GM18498 (cell line): ENCODE data around the gene ACSS2.

Experiments used
- ATAC-seq: cut with Tn5 transposase; IDR thresholded peaks from one replicate; pipeline ENCODE4 v1.9.1; 2021; ENCODE audit warnings: mild to moderate bottlenecking, moderate library complexity; ENCODE audit not compliant: unreplicated experiment

Gene ACSS2

DNA sequence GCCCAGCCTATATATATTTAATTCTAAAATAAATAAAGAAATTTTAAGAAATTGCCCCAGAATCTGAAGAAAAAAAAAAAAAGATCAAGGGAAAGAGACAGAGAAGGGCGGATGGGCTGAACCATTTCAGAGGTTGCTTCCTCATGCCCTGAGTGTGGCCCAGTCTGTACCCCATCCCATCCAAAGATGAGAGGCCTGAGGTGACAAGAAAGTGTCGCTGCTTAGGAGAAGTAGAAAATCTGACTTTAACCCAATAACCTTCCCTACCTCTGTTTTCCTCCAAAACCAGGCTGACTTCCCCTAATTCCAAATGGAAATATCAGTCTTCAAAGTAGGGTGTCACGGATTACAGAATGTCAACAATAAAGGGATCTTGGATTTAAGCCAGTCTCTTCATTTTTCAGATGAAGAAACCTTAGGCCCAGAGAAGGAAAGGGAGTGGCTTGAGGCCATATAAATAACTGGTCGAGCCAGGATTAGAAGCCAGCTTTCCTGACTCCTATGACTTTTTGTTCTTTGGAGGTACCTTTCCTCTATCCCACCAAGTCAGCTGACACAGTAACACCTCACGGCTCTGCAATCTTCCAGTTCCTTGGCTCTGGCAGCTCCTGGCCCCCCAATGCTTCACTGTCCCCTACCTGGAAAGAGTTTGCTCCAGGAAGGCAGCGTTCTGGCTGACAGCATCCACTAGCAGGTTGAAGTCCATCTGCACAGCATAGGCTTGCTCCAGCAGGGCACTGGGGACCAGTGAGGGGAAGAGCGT lies 69.1 kb downstream of the ACSS2 start:
- ATAC-seq, result no peak

DNA sequence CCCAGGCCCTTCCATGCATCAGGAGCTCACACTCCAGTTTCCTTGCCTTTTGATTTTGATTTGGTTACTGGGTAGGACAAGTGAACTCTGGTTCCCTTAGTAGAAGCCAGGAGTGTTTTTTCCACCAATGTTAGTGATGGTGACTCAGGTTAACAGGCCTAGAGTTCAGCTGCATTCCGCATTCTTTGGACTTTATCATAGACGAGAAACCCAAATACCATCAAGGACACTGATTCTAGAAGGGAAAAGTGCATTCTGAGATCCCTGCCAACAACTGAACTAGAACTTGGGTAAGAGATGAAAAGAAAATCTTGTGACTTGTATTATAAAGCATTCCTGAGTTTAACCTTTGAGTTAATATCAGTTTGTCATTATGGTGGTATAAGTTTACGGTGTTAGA lies 70.2 kb downstream of the ACSS2 start:
- no peak for ATAC-seq

DNA sequence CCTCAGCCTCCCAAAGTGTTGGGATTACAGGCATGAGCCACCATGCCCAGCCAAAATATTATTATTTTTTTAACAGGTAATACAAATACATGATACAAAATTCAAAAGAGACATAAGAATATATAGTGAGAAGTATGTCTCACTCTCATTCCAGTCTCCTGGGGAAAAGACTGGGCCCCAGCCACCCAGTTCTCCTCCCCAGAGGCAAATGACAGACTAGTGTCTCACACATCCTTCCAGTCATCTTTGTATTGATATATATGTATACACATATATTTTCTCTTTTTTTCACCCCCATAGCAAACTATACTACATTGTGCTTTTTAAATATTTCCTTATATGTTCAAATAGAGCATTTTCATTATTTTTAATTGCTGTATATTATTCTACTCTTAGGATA lies 70.9 kb downstream of the ACSS2 start:
- ATAC-seq, result no peak

DNA sequence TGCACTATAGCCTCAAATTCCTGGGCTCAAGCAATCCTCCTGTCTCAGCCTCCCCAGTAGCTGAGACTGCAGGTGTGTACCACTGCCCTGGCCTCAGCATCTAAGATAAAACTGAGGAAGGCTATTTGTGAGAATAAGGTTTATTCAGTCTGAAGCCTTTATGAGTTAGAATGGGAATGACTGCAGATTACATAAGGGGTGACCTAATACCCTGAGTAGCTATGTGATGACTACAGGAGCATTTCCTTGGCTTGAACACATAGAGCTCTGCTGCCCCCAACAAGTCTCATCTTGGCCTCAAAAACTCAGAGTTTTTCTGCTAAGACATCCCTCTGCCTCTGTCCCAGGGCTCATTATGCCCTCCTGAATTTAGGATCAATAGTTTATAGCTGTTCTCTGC lies 71.6 kb downstream of the ACSS2 start:
- ATAC-seq, result no peak

DNA sequence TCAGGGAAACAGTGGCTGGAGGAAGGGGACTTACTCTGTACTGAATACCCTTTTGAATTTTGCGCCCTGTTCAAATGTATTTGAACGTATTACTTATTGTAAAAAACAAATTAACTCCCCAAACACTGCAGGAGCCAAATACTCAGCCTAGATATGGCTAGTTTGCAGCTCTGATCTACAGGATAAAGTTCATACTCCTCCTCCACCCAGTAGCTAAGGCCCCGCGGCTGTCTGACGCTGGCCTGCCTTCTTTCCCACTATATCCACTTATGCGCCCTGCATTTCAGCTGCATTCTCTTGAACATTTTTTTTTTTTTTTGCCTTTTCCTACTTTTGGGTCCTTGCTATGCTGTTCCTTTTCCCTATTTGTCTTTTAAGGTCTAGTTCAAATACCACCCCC lies 72.7 kb downstream of the ACSS2 start:
- no peak for ATAC-seq

DNA sequence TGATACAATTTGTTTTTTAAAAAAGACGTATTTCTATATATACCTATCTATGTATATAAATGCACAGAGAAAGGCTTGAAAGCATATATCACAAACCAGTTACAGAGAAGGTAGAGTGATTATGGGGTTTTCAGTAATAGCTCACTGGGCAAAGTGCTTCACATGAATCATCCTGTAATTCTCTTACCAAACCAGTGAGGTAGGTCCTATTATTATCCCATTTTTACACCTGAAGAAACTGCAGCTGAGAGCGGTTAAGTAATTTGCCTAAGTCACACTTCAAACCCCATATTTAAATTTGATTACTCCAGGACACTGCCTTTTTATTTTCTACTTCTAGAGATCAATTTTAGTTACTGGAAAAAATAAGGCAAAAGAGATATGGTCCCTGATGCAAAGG lies 74.8 kb downstream of the ACSS2 start:
- ATAC-seq, result no peak

DNA sequence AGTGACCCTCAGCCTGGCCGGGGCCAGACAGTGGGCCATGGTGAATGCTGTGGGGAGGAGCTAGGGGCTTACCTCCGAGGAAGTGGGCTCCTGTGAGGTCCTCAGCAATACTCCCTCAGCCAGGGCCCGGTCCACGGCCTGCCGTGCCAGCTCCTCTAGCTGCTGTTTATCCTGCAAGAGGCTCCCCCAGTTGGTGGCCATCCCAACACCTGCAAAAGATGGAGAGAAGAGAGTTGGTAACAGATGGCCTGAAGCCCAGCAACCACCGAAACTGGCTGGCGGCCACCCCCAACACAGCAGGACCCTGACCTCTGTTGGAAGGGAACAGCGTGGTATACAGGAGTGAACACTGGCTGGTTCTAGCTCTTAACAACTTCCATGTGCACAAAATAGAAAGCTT lies 75.2 kb downstream of the ACSS2 start:
- no peak for ATAC-seq

DNA sequence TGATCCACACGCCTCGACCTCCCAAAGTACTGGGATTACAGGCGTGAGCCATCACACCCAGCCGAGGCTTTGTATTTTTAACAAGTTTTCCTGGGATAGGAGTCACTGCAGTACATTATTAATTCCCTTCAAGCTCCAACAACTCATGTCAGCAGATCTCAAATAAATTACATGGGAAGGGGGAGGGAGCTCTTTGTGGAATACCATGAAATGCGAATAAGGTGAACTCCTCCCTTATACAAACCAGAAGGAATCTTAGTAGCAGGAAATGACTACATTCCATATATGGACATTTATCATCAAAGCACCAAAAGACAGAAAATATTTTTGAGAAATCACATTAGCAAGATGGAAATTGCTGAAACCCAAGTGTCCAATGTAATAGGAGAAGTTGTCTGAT lies 76.3 kb downstream of the ACSS2 start:
- ATAC-seq, result no peak

DNA sequence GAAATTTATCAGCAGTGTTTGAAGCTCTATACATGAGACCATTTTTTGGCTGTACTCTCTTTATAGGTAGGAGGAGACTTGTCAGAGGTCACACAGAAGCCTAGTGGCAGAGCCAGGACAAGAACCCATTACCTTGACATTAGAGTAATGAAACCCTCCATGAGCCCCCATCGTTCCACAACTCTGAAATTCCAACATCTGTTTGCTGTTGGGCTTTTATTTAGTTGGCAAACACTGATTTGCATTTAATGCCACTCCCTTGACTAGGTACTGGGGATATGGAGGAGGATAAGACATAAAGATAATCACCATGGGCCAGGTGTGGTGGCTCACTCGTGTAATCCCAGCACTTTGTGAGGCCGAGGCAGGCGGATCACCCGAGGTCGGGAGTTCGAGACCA lies 77.5 kb downstream of the ACSS2 start:
- ATAC-seq, result no peak

DNA sequence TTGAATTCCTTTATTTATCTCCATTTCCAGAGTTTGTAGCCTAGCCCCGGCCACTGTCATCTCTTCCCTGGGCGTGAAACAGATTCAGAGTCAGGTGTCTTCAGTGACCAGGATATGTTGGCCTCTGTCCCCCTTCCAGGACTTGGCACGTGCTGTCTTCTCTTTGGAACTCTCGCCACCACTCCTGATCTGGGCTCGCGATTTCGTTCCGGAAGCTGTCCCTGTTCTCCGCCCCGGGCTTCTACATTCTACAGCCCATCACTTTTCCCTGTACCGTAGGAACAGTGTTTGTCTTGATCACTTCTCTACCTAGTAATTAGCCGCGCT lies 78.5 kb downstream of the ACSS2 start:
- ATAC-seq, result no peak

DNA sequence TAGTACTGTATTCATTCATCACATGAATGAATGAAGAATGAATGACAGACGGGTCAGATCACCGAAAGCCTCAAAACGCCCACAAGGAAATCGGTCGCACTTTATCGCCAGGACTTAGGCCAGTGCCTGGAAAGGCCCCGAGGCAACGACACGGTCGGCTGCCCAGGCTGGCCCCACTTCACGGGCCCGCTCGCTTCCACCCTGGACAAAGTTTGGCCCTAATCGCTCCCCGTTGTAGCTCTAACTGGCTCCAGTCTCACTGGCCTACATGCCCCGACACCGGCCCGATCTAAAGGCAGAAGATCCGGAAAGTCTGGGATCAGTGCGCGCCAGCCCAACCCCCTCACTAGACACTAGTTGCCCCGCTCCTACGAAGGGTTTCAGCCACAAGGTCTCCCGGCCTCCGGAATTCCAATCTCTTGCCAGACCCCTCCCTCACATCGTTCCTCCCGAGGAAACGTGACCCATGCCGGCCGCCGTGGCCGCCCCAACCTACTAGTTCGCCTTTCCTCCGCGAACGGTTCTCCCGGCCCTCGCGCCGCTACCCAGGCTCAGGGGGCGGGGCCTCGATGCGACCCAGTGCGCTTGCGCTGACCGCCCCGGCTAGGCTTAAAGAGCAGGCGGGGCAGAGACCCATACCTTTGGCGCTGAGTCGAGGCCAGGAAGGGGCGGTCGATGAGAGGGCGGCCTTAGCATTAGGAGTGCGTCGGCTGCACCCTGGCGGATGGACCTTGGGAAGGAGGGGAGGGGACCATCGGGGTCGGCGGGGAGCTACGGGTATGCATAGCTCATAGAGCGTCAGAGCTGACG lies 79.0 kb downstream of the ACSS2 start, which contains the start of the genes GSS and MYH7B:
GSS (minus strand) TSS at position 576 of the 810 bp plus-strand sequence. CDS start 3,954 bp downstream, outside the sequence.
MYH7B (plus strand) TSS at position 638 of the 810 bp plus-strand sequence. CDS start 22,138 bp downstream, outside the sequence.
- ATAC-seq, result peak; percentile 90

DNA sequence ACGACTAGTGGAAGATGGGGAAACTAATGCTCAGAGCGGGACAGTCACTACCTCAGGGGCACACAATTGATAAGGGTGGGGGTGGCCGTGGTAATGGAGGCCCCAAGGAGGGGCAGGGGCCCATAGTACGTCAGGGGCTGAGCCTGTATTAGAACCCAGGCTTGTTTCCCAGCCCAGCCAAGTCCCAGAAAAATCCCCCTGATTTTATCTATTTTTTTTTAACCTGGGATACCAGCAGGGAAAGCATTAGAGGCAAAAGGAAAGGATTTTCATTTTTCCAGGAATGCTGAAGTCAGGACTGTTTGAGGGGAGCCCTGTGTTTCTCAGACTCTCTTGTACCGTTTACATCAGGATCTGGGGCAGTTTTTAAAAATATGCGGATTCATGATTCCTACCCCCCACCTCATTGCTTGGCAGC lies 79.6 kb downstream of the ACSS2 start:
- no peak for ATAC-seq

DNA sequence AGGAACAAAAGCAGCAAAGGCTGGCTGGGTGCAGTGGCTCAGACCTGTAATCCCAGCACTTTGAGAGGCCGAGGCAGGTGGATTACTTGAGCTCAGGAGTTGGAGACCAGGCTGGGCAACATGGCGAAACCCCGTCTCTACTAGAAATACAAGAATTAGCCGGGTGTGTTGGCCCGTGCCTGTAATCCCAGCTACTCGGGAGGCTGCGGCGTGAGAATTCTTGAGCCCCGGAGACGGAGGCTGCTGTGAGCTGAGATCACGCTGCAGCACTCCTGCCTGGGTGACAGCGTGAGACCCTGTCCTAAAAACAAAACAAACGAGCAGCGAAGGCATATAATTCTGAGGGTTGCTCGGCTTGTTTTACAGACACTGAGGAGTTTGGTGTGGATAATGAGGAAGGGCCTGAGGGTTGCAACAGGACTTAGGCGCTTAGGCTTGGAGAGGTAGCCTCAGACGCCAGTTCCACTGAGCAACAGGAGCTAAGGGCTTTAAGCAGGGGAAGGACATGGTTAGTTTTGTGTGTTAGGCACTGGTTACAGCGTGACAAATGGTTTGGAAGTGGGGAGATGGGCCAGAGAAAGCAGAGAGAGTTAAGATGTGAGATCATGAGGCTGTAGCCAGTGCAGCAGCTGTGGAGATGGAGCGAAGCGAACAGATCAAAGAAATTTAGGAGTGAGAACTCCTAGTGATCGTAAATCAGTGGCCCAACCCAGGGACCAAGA lies 80.5 kb downstream of the ACSS2 start:
- ATAC-seq, result no peak

DNA sequence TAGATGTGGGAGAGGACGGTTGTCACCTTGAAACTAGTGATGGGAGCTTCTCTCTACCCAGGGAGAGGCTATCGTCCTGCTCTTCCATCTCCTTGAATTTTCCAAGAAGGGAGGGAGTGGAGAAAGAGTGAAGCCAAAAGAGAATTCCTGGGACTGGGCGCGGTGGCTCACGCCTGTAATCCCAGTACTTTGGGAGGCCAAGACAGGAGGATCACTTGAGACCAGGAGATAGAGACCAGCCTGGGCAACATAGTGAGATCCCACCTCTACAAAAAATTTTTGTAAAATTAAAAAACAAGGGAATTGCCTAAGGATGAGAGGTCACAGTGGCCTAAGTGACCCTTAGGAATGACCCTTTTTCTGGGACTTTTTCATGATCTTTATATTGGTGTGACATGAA lies 88.1 kb downstream of the ACSS2 start:
- no peak for ATAC-seq

DNA sequence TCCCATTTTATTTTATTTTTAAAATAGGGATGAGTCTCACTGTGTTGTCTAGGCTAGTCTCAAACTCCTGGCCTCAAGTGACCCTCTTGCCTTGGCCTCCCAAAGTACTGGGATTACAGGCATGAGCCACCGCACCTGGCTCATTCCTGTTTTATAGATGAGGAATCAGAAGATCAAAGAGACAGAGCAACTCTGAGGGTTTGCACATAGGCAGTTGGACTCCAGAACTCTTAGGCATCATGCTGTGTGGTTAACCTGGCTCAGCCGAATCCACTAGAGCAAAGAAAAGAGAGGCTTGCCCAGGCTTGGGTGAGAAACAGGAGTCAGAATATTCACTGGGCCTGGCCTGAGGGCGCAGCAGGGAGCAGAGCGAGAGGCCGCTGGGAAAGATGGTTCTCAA lies 88.6 kb downstream of the ACSS2 start:
- no peak for ATAC-seq

DNA sequence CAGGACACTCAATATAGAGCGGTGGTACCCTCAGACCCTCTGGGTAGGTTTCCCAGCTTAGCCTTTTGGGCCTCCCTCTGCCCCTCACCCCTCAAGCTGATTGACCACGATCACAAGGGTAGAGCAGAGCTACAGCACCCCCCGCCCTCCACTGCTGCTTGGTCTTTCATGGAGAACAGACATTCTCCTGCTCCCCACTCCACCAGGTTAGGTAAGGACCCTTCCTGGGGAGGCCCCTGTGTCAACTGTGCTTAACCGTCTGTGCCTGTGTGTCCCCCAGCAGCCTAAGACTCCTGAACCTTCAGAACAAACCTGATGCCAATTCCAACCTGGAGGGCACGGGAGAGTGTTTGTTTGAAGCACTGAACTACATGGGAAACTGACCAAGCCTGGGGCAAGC lies 91.0 kb downstream of the ACSS2 start:
- no peak for ATAC-seq

DNA sequence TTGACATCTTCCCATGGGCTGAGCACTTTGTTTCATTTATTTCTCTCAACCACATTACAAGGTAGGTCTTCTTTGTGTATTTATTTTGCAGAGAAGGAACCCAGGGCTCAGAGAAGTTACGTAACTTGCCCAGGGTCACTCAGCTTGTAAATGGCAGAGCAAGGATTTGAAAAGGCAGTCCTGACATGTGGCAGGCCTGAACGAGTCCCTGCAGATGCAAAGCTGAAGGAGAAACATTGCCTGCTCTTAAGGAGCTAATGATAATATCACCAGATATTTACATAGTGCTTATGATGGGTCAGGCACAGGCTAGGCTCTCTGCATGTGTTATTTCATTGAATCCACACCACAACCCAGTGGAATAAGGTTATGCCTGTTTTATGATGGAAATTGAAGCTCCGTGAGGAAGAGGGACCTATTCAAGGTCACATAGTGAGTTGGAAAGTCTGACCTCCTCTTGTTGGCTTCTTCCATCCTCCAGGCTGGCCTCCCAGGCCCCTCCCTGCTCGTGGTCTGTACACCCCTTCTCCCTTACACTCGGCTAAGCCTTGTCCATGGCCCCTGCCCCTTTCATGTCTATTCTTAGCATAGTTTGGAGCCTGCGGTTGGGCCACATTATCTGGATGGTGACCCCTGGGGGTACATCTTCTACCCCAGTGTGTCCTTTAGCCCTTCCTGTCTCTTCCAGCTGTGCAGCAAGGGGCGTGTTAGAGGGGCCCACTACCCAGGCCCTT lies 91.8 kb downstream of the ACSS2 start:
- no peak for ATAC-seq

DNA sequence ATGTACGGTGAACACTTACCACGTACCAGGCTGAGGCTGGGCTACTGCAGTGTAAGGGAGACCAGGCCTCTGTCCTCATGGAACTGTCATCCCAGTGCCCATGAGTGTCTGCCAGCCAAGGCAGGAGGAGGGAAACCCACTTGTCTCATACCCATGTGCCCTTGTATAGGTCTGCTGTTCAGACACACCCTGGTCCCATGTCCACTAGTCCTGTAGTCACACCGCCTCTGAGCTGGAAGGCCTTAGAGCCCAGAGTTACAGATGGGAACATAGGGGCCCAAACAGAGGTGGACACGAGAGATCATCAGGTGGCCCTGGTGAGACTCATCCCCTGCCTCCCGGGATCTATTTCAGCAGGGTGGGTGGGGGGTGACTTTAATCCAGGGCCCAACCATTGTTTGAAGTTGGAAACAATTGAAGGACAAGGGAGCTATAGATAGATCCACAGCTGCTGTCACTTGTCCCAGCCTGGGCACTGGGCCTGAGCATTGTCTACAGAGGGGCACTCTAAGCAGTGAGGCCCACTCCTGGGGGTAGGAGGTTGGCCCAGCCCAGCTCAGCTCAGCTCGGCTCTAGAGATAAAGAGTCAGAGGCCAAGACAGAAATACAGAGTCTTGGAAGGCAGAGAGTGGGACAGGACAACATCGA lies 93.9 kb downstream of the ACSS2 start:
- ATAC-seq, result no peak

DNA sequence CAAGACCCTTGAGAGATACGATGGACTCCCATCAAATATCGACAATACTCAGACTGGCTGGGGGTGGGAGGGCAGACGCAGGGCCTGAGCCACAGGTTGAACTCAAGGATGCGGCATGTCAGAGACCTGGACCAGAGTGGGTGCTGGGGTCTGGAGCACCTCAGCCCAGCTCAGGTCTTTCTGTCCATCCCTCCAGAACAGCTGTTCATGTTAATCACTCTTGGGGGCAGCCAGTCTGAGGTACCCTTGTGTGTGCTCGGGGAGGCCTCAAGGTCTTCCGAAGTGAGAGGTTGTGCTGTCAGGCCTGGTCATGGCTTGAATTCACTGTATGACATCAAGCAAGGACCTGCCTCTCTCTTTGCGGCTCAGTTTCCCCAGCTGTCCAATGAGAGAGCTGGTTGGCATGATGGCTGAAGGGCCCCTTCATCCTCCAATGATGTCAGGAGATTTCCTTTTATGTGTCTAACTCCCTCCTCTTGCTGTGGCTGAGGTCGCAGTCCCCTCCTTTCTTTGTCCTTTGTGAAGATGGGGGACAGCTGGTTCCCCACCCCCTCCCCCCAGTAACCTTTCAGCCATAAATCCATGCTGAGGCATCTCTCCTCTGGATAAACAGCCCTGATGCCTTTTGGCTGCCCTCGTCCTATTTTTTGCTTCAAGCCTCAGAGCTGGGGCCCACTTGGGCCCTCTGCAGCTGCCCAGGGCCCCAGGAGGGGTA lies 94.6 kb downstream of the ACSS2 start:
- ATAC-seq, result no peak
